ENCODE measurements around the gene GALM.

The GALM gene

GRCh38 chr2:38739524-38739923, 73.6 kb downstream of the GALM start:
- TF ChIP-seq POLR2AphosphoS5 (IDR thresholded peaks at IDR 0.05; ENCODE audit: low read depth, low read length) (no peak), FOXP2 (optimal IDR thresholded peaks at IDR 0.05; ENCODE audit: borderline replicate concordance, extremely low read depth, extremely low read length, insufficient read depth) (no peak), TAF1 (IDR thresholded peaks at IDR 0.05; ENCODE audit: borderline replicate concordance, insufficient read depth, low read length) (no peak), SIN3A (IDR thresholded peaks at IDR 0.05; ENCODE audit: borderline replicate concordance, insufficient read depth, low read length) (no peak)
- TF ChIP-seq, protein P1, sequence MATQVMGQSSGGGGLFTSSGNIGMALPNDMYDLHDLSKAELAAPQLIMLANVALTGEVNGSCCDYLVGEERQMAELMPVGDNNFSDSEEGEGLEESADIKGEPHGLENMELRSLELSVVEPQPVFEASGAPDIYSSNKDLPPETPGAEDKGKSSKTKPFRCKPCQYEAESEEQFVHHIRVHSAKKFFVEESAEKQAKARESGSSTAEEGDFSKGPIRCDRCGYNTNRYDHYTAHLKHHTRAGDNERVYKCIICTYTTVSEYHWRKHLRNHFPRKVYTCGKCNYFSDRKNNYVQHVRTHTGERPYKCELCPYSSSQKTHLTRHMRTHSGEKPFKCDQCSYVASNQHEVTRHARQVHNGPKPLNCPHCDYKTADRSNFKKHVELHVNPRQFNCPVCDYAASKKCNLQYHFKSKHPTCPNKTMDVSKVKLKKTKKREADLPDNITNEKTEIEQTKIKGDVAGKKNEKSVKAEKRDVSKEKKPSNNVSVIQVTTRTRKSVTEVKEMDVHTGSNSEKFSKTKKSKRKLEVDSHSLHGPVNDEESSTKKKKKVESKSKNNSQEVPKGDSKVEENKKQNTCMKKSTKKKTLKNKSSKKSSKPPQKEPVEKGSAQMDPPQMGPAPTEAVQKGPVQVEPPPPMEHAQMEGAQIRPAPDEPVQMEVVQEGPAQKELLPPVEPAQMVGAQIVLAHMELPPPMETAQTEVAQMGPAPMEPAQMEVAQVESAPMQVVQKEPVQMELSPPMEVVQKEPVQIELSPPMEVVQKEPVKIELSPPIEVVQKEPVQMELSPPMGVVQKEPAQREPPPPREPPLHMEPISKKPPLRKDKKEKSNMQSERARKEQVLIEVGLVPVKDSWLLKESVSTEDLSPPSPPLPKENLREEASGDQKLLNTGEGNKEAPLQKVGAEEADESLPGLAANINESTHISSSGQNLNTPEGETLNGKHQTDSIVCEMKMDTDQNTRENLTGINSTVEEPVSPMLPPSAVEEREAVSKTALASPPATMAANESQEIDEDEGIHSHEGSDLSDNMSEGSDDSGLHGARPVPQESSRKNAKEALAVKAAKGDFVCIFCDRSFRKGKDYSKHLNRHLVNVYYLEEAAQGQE (IDR thresholded peaks at IDR 0.05; ENCODE audit: insufficient read depth in 1 of 2, low read depth in 2 of 2, low read length in 2 of 2) = no peak

- TF ChIP-seq SIN3A (IDR thresholded peaks at IDR 0.05; ENCODE audit: borderline replicate concordance, insufficient read depth, low read length) = no peak
- TF ChIP-seq, protein P1 (IDR thresholded peaks at IDR 0.05; ENCODE audit: insufficient read depth in 1 of 2, low read depth in 2 of 2, low read length in 2 of 2) = no peak
- no peak for TF ChIP-seq TAF1 (IDR thresholded peaks at IDR 0.05; ENCODE audit: borderline replicate concordance, insufficient read depth, low read length)
- no peak; the same call in 1 of the 2 replicates for TF ChIP-seq POLR2AphosphoS5 (IDR thresholded peaks at IDR 0.05; ENCODE audit: low read depth, low read length)
- no peak for TF ChIP-seq FOXP2 (optimal IDR thresholded peaks at IDR 0.05; ENCODE audit: borderline replicate concordance, extremely low read depth, extremely low read length, insufficient read depth)
Observed at GRCh38 chr2:38740851-38741731, 75.2 kb downstream of the GALM start.

GRCh38 chr2:38742797-38743559, 77.1 kb downstream of the GALM start:
- TF ChIP-seq TAF1 (IDR thresholded peaks at IDR 0.05; ENCODE audit: borderline replicate concordance, insufficient read depth, low read length) (no peak), FOXP2 (optimal IDR thresholded peaks at IDR 0.05; ENCODE audit: borderline replicate concordance, extremely low read depth, extremely low read length, insufficient read depth) (no peak), SIN3A (IDR thresholded peaks at IDR 0.05; ENCODE audit: borderline replicate concordance, insufficient read depth, low read length) (no peak)

- TF ChIP-seq SIN3A (IDR thresholded peaks at IDR 0.05; ENCODE audit: borderline replicate concordance, insufficient read depth, low read length) (no peak), POLR2AphosphoS5 (IDR thresholded peaks at IDR 0.05; ENCODE audit: low read depth, low read length) (no peak; the same call in 1 of the 2 replicates), TAF1 (IDR thresholded peaks at IDR 0.05; ENCODE audit: borderline replicate concordance, insufficient read depth, low read length) (no peak), FOXP2 (optimal IDR thresholded peaks at IDR 0.05; ENCODE audit: borderline replicate concordance, extremely low read depth, extremely low read length, insufficient read depth) (no peak)
- TF ChIP-seq, protein P1 (IDR thresholded peaks at IDR 0.05; ENCODE audit: insufficient read depth in 1 of 2, low read depth in 2 of 2, low read length in 2 of 2) = no peak
Observed at GRCh38 chr2:38743672-38744398, 77.9 kb downstream of the GALM start.

- no peak for TF ChIP-seq SIN3A (IDR thresholded peaks at IDR 0.05; ENCODE audit: borderline replicate concordance, insufficient read depth, low read length)
- TF ChIP-seq POLR2AphosphoS5 (IDR thresholded peaks at IDR 0.05; ENCODE audit: low read depth, low read length) = no peak
- no peak for TF ChIP-seq FOXP2 (optimal IDR thresholded peaks at IDR 0.05; ENCODE audit: borderline replicate concordance, extremely low read depth, extremely low read length, insufficient read depth)
- TF ChIP-seq, protein P1 (IDR thresholded peaks at IDR 0.05; ENCODE audit: insufficient read depth in 1 of 2, low read depth in 2 of 2, low read length in 2 of 2) = no peak
- no peak for TF ChIP-seq TAF1 (IDR thresholded peaks at IDR 0.05; ENCODE audit: borderline replicate concordance, insufficient read depth, low read length)
Observed at GRCh38 chr2:38744399-38744780, 78.5 kb downstream of the GALM start.

Measured in PFSK-1 (cell line).